K562 (cell line): ENCODE measurements around the gene SNX15.

Experiments used
- ARID2 ChIP-seq: fragments of 450-650 bp; IDR thresholded peaks from 2 replicates; pipeline ENCODE4 v1.6.1; 2017; ENCODE audit warnings: antibody characterized with exemption, mild to moderate bottlenecking
- CEBPB ChIP-seq: fragments of 450-650 bp; IDR thresholded peaks from 2 replicates; pipeline ENCODE4 v1.6.1; 2016; ENCODE audit warnings: missing genetic modification characterization, missing compliant biosample characterization
- CTCF ChIP-seq, 3 experiments: IDR thresholded peaks in 2 of 3; conservative IDR thresholded peaks in 1 of 3; 2 replicates each; pipeline ENCODE4 v1.5.1; 2011 to 2012; ENCODE audit warnings: low read length in 3 of 3, mild to moderate bottlenecking in 3 of 3, control low read depth in 2 of 3, improper control_type of control experiment in 1 of 3, inconsistent platforms in 1 of 3, low read depth in 1 of 3, mixed read lengths in 1 of 3, moderate library complexity in 1 of 3; ENCODE audit not compliant: insufficient read depth in 2 of 3
- HDAC2 ChIP-seq: fragments of 450-650 bp; IDR thresholded peaks from 2 replicates; pipeline ENCODE4 v1.6.1; 2016; ENCODE audit warnings: mild to moderate bottlenecking
- HES1 ChIP-seq: fragments of 450-650 bp; IDR thresholded peaks from 2 replicates; pipeline ENCODE4 v1.6.1; 2016; ENCODE audit warnings: low read depth, mild to moderate bottlenecking, moderate library complexity
- IRF2 ChIP-seq: sonication (generic); formaldehyde crosslinking; IDR thresholded peaks from 2 replicates; pipeline ENCODE4 v1.8.1; 2022; ENCODE audit warnings: mild to moderate bottlenecking, missing genetic modification reagents
- POLR2AphosphoS5 ChIP-seq: IDR thresholded peaks from 2 replicates; pipeline ENCODE4 v1.6.1; 2011; ENCODE audit warnings: mild to moderate bottlenecking, low read depth, low read length, moderate library complexity; ENCODE audit not compliant: control insufficient read depth, insufficient read depth

GRCh38 chr11:65008016-65008415 lies 19.2 kb upstream of the SNX15 start:
- TF ChIP-seq HES1 (no peak), CTCF (IDR thresholded peaks at IDR 0.05 in 2 of 3, conservative IDR thresholded peaks at IDR 0.05 in 1 of 3; ENCODE audit: insufficient read depth in 2 of 3, low read depth in 1 of 3, low read length in 3 of 3) (0 out of 6 replicates have a peak, but pooled peaks of 1 of the 3 experiments have one; percentile 10), CEBPB (tag) (no peak), IRF2 (no peak), HDAC2 (no peak), POLR2AphosphoS5 (no peak), ARID2 (no peak)
